HG02678 (cell line): ENCODE measurements around the gene CLIP2.
"Not testable (repeated sequence)": the region's sequence is repeated elsewhere in the genome, so short reads cannot be mapped to it uniquely, and the experiment has no call there.

ENCODE experiments used
- ATAC-seq: cut with Tn5 transposase; IDR thresholded peaks from one replicate; pipeline ENCODE4 v1.9.1; 2021; ENCODE audit warnings: mild to moderate bottlenecking, moderate library complexity; ENCODE audit not compliant: unreplicated experiment

Gene CLIP2

DNA sequence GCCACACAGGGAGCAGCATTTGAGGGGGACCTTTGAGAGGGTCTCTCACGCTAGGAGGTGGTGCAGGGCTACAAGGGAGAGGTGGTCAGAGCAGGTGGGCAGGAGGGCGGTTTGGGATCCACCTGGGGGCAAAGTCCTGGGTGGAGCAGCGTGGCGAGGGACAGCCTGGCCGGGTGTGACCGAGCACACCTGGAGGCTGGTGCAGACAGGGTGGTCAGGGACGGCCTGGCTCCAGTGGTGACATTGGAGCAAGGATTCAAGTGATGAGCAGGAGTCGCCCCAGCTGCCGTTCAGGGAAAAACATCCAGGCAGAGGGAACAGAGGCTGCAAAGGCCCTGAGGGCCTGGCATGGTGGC, 36.0 kb downstream of the CLIP2 start:
- ATAC-seq, result no peak

GRCh38 chr7:74329225-74329624, 40.0 kb downstream of the CLIP2 start:
- ATAC-seq, result no peak

DNA sequence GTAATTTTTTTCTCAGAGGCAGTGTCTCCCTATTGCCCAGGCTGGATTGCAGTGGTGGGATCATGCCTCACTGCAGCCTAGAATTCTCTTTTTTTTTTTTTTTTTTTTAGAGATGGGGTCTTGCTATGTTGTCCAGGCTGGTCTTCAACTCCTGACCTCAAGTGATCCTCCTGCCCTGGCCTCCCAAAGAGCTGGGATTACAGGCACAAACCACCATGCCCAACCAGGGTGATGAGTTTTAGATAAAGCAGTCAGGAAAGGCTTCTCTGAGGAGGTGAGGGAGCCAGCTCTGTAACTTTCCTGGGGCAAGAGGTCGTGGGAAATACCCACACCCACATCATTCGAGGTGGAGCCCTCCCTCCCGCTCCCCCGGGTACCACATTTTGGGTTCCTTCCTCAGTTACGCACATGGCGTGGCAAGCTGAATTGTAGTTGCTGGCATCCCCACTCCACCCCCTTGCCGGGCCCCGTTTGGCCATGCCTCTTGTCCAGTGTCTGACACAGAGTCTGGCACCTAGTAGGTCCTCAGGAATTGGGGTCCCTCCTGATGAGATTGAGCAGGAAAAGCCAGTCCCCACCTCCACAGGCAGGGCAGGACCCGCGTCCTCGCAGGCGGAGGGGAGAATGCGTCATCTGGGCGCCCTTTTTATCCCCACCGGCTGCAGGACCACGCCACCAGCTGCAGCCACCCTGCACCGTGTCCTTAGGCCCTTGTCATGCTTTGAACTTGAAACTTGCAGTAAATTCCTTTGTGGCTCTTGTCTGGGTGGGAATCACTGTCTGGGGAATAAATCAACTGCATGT, 43.4 kb downstream of the CLIP2 start:
- ATAC-seq, result no peak

- ATAC-seq, result no peak
These were observed 44.8 kb downstream of the CLIP2 start for GRCh38 chr7:74334030-74334429.

- ATAC-seq, result no peak
These were observed 48.7 kb downstream of the CLIP2 start for GRCh38 chr7:74337926-74338325.

- ATAC-seq, result no peak
These were observed 49.3 kb downstream of the CLIP2 start for GRCh38 chr7:74338366-74339108.

DNA sequence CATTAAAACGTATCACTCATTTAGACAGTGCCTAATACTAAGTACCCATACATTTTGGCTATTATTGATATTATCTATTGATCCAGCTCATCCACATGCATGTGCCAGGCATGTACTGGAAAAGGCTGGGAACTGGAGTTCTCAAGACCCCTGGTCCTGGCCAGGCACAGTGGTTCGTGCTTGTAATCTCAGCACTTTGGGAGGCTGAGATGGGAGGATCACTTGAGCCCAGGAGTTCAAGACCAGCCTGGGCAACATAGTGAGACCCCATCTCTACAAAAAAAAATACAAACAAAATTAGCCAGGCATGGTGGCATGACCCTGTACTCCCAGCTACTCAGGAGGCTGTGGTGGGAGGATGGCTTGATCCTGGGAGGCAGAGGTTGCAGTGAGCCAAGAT, 50.4 kb downstream of the CLIP2 start:
- not testable (repeated sequence) for ATAC-seq

GRCh38 chr7:74343281-74344131, 54.3 kb downstream of the CLIP2 start:
- ATAC-seq, result no peak

GRCh38 chr7:74344132-74344496, 54.9 kb downstream of the CLIP2 start:
- no peak for ATAC-seq

DNA sequence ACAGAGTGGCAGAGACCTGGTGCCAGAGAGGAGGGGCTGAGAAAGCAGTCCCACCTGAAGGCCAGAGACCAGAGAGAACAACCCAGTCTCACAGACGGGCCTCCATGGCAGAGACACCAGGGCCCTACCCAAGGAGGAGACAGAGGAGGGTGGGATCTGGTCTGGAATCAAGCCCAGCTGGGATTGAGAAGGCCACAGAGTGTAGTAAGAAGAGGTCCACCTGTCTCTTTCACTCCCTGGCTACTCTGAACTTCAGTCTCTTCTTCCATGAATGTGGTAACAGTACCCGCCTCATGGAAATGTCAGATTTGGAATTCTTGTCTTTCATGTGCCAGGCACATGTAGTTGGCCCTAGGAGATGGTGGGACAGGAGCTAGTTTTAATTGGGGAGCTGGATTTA, 55.6 kb downstream of the CLIP2 start:
- ATAC-seq, result no peak

DNA sequence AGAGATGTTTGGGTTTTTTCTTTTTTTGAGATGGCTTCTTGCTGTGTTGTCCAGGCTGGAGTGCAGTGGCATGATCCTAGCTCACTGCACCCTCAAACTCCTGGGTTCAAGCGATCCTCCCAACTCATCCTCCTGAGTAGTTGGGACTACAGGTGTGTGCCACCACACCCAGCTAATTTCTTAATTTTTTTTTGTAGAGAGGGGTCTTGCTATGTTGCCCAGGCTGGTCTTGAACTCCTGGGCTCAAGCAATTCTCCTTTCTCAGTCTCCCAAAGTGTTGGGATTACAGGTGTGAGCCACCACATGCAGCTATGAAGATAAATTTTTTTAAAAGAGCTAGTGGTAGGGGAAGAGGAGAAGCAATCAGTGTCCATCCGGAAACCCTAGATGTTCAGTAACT, 56.8 kb downstream of the CLIP2 start:
- ATAC-seq, result no peak

DNA sequence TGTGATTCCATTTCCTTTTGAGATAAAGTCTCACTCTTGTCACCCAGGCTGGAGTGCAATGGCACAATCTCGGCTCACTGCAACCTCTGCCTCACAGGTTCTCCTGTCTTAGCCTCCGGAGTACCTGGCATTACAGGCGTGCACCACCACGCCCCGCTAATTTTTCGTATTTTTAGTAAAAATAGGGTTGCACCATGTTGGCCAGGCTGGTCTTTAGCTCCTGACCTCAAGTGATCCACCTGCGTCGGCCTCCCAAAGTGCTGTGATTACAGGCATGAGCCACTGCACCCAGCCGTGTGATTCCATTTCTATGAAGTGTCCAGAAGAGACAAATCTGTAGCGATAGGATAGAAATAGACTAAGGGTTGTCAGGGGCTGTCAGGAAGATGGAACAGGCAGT, 60.4 kb downstream of the CLIP2 start:
- no peak for ATAC-seq

GRCh38 chr7:74350751-74351150, 61.5 kb downstream of the CLIP2 start:
- ATAC-seq, result no peak

GRCh38 chr7:74351836-74352235, 62.6 kb downstream of the CLIP2 start:
- ATAC-seq, result no peak

DNA sequence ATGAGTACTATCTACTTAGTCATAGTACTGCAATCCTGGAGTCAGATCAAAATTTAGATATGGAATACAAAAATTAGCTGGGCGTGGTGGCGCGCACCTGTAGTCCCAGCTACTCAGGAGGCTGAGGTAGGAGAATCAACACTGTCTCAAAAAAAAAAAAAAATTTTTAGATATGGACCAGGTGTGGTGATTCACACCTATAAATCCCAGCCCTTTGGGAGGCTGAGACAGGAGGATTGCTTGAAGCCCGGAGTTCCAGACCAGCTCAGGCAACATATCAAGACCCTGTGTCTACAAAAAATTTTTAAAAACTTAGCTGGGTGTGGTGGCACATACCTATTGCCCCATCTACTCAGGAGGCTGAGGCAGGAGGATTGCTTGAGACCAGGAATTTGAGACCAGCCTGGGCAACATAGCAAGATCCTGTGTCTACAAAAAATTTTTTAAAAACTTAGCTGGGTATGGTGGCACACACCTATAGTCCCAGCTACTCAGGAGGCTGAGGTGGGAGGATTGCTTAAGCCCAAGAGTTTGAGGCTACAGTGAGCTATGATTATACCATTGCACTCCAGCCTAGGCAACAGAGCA, 63.4 kb downstream of the CLIP2 start:
- ATAC-seq, result not testable (repeated sequence)

GRCh38 chr7:74354009-74354408, 64.8 kb downstream of the CLIP2 start:
- ATAC-seq, result no peak

DNA sequence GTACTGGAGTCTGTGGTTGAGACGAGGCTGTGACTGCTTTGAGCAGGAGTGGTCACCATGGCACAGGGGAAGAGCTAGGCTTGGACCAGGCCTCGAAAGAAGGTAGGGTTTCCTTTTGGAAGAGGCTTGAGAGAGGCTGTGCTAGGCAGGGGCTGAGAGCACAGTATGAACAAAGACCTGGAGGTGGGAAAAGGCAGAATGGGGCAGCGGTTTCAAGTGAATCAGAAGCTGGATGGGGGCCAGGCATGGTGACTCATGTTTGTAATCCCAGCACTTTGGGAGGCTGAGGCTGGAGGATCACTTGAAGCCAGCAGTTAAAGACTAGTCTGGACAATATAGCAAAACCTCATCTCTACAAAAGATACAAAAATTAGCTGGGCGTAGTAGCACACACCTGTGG, 65.9 kb downstream of the CLIP2 start:
- no peak for ATAC-seq

DNA sequence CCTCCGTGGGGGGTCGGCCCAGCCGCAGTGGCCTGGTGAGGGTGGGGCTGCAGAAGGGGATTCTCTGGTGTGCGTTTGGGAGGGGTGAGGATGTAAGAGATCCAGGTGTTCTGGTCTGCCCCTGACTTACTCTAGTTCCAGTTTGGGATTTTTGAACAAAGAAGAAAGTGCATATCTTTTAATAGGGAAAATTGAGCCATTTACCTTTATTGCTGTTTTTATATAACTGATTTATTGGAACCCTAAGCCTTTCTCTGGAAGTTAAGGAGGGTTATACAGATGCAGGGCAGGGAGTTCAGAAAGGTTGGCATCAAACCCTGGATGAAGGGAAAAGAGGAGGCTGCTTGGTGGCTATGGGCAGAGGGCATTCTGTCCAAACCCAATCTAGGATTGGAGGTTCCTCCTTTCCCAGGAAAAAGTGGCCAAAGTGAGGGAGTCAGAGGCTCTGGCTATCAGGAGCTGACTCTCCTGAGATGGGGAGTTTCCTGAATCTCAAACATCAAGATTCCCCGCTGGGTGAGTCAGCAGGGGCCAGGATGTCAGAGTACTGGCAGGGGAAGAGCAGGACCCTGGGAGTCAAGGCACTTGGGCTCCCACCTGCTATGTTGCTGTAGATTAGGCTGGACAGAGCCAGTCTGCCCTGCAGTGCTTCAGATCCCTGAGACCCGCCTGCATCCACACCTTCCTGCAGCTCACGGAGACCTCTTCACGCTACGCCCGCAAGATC, 67.5 kb downstream of the CLIP2 start:
- no peak for ATAC-seq

DNA sequence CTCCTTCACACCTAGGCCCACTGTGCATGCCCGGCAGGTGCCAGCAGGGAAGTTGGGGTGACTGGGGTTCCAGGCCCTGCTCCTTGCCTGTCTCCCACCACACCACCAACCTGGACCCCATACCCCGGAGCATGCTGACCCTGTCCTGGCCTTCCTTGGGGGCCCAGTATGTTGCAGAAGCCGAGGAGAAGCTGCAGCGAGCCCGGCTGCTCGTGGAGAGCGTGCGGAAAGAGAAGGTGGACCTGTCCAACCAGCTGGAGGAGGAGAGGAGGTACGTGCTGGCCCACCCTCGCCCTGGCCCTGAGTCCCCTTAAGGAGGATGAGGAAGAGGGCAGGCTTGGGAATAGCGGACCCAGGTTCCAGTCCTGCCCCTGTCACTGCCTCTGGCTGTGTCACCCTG, 70.8 kb downstream of the CLIP2 start:
- no peak for ATAC-seq

- no peak for ATAC-seq
These were observed 73.1 kb downstream of the CLIP2 start for GRCh38 chr7:74362266-74362665.

DNA sequence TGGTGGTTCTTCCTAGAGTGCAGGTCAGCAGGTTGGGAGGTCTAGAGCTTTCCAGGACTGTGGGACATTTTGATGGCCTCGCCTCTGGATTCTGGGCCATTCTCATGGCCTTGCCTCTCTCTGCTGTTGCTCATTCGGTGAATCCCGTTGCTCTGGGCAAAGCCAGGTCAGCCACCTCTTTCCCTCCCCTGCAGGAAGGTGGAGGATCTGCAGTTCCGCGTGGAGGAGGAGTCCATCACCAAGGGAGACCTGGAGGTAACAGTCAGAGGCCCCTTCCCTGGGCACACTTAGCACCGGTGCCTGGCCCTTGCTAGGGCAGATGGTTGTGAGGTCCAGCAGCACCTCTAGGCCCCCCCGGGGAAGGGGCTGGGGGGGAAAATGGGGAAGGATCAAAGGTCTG, 74.9 kb downstream of the CLIP2 start:
- no peak for ATAC-seq
